ENCODE results near the gene SPATA9.
"Not testable (repeated sequence)": the region's sequence is repeated elsewhere in the genome, so short reads cannot be mapped to it uniquely, and the experiment has no call there.

Gene SPATA9

GRCh38 chr5:95646226-95646568, 36.6 kb downstream of the SPATA9 start:
- DNase-seq (ENCODE audit: low read depth in 2 of 2): not testable (repeated sequence)

DNA sequence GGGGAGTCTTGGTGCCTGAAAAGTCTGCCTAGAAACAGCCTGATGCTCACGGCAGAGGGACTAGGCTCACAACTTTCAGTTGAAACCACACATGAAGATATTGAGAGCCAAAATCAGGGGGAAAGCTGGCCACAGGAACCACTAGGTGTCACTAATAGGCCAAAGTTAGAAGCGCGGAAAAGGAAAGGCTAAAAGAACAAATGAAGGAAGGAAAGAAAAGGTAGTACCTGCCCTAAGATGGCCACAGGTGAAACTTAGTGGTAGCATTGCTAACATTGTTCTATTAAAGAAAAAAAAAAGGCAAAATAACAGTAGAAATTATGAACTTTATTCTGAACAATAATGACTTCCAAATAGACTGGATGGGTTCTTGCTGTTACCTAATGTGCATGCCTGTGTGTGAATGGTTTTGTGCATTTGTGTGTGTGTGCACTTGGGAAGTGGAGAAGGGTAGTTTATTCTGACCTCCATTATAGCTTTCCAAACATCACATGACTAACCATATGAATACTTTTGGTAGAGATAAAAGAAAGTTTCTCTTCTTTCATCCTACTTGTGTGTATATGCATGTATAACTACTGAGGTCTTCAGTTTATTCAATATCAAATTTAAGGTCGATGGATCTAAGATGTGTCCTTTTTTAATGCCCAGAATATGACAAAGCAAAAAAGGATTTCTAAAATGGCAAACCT, 38.3 kb downstream of the SPATA9 start:
- DNase-seq (ENCODE audit: low read depth in 2 of 2): no peak

GRCh38 chr5:95643152-95643551, 39.6 kb downstream of the SPATA9 start:
- no peak for DNase-seq (ENCODE audit: low read depth in 2 of 2)

DNA sequence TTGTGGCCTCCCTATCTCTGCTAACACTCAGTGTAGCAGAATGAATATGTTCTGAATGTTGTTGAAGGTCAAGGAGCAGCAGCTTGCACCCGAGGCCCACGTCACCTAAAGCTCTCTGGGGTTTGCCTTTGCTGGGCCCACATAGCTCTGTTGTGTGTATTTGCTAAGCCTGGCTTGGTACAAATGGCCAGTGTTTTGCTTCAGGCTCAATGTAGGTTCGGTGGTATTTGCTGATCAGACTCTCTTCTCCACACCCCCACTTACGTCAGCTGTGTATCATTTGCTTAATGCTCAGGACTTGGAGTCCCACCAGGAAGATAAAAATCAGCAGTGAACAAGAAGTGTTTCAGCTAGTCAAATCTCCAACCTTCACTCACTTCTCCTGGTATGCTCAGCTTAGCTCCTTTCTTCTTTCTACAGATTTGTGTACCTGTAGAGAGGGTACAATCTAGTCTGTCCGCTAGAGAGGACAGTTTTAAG, 41.0 kb downstream of the SPATA9 start:
- DNase-seq (ENCODE audit: low read depth in 2 of 2): no peak

DNA sequence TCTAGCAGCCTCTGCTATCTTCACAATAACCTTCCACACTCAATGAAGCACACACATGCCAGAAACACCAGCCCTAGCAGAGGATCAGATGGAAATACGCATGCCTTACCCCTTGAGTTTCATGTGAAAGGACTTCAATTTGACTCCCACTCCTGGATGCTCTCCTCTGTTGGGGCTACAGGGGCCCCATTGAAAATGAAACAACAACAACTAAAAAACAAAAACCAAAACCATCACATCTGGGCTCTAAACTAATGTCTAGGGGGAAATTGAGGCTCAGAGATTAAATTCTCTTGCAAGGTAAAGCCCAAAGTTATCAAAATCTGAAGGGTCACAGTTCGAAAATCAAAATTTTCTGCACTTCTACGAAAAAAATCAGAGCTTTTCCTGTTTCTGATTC, 44.2 kb downstream of the SPATA9 start:
- no peak for DNase-seq (ENCODE audit: low read depth in 2 of 2)

- no peak for DNase-seq (ENCODE audit: low read depth in 2 of 2)
These were observed 48.7 kb downstream of the SPATA9 start for GRCh38 chr5:95634081-95634480.

- no peak for DNase-seq (ENCODE audit: low read depth in 2 of 2)
These were observed 49.1 kb downstream of the SPATA9 start for GRCh38 chr5:95633671-95634070.

- DNase-seq (ENCODE audit: low read depth in 2 of 2): not testable (repeated sequence)
These were observed 49.8 kb downstream of the SPATA9 start for GRCh38 chr5:95632942-95633341.

DNA sequence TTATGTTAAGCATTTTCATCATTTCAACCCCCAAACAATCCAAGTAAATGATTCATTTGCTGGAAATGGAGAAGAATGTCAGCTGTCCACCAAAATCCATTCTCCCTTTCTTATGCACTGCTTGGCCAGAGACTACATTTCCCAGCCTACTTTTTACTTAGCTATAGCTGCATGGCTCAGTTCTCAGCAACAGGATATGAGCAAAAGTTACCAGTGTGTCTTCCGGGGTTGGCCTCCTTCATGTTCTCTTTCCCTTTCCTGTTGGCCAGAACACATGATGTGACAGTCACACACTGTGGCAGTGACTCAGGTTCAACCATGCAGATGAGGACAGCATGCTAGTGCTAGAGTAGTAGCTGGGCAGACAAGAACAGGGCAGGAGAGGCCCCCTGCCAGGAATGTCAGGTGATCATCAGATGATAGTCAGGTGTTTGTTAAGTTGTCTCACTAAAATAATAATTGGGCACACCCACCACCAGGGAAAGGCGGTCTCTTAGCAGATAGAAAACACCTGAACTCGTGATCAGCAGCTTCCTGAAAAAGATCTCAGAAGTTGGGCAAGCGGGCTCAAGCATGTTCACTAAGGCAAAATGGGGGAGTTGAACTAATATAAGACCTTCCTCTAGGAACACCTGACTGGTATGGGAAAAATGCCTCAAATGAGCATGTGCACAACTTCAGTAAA, 50.7 kb downstream of the SPATA9 start:
- peak in 1 of 2 donors; percentile 28 for DNase-seq (ENCODE audit: low read depth in 2 of 2)

DNA sequence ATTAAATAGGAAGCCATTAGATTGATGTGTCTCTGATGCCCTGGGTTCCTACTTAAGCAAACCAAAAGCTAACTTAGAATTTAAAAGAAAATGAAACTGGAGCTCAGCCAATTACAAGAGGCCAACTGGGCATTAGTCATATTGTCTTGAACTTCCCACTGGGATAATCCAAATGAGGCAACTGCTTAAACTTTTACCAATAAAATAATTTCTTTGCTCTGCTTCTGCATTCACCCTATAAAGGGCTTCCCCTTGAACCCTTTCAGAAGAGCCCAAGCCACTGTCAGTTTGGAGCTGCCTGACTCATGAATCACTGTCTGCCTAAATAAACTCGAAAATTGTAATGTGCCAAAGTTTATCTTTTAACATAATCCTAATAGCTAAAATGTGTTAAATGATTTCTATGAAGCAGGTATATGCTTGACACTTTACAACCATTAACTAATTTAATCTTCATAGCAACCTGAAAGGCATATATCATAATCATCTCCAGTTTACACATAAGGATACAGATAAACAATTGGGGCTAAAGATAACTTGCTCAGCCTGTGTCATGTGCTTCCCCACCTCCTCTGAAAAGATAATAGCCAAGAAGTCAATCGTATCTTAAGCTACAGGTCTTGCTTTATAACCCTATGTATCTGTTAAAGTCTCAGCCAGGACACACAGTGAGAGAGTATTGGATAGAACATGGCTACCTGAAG, 51.4 kb downstream of the SPATA9 start:
- DNase-seq (ENCODE audit: low read depth in 2 of 2): no peak

GRCh38 chr5:95630394-95630917, 52.3 kb downstream of the SPATA9 start:
- DNase-seq (ENCODE audit: low read depth in 2 of 2): no peak

DNA sequence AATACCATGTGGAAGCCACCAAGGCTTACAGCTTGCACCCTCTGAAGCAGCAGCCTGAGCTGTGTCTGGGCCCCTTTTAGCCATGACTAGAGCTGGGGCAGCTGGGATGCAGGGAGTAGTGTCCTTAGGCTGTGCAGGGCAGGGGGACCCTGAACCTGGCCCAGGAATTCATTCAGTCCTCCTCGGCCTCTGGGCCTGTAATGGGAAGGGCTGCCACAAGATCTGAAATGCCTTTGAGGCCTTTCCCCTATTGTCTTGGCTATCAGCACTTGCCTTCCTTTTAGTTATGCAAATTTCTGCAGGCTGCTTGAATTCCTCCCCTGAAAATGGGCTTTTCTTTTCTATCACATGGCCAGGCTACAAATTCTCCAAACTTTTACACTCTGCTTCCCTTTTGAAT, 53.9 kb downstream of the SPATA9 start:
- DNase-seq (ENCODE audit: low read depth in 2 of 2): no peak

DNA sequence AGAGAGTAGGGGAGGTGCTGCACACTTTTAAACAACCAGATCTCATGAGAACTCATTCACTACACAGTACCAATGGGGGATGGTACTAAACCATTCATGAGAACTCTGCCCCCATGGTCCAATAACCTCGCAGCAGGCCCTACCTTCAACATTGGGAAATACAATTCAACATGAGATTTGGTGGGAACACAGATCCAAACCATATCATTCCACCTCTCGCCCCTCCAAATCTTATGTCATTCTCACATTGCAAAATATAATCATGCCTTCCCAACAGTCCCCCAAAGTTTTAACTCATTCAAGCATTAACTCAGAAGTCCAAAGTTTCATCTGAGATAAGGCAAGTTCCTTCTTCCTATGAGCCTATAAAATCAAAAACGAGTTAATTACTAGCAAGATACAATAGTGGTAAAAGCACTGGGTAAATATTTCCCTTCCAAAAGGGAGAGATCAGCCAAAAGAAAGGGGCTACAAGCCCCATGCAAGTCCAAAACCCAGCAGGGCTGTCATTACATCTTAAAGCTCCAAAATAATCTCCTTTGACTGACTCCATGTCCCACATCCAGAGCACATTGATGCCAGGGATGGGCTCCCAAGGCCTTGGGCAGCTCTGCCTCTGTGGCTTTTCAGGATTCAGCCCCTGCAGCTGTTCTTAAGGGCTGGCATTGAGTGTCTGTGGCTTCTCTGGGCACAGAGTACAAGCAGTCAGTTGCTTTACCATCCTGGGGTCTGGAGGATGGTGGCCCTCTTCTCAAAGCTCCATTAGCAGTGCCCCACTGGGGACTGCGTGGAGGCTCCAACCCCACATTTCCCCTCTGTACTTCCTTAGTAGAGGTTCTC, 54.6 kb downstream of the SPATA9 start:
- DNase-seq (ENCODE audit: low read depth in 2 of 2): no peak

DNA sequence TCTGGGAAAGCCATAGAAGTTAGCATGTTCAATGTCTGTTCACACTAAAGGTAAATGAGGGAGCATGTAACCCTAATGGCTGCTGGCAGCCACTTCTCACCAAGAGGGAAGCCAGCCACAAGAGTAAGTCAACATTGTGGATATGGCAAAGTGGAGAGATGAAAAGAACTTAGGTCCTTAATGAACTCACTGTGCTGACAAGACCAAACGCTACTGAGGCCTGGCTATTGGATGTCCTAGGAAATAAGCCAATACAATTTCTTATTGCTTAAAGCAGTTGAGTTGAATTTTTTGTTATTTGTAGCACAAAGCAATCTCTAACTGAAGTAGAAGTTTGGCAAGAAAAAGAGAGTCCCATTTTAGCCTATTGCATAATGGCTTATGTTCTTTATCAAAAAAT, 56.1 kb downstream of the SPATA9 start:
- DNase-seq (ENCODE audit: low read depth in 2 of 2): no peak

- no peak for DNase-seq (ENCODE audit: low read depth in 2 of 2)
These were observed 58.4 kb downstream of the SPATA9 start for GRCh38 chr5:95624368-95624767.

DNA sequence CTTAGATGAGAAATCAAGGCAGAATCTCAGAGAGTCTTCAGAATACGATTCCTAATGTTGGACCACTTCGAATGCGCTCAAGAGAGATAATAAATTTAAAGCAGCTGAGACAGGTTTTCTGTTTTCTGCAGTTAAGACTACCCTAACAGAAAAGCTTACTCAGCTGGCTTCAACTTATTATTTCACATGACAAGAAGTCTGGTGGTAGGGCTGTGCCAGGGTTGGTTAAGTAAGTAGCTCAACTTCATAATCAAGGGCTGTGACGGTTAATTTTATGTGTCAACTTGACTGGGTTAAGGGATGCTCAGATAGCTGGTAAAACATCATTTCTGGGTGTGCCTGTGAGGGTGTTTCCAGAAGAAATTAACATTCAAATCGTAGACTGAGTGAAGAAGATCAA, 59.1 kb downstream of the SPATA9 start:
- DNase-seq (ENCODE audit: low read depth in 2 of 2): no peak

- no peak for DNase-seq (ENCODE audit: low read depth in 2 of 2)
These were observed 60.8 kb downstream of the SPATA9 start for GRCh38 chr5:95621839-95622629.

GRCh38 chr5:95620870-95621838, 61.6 kb downstream of the SPATA9 start:
- DNase-seq (ENCODE audit: low read depth in 2 of 2): no peak

DNA sequence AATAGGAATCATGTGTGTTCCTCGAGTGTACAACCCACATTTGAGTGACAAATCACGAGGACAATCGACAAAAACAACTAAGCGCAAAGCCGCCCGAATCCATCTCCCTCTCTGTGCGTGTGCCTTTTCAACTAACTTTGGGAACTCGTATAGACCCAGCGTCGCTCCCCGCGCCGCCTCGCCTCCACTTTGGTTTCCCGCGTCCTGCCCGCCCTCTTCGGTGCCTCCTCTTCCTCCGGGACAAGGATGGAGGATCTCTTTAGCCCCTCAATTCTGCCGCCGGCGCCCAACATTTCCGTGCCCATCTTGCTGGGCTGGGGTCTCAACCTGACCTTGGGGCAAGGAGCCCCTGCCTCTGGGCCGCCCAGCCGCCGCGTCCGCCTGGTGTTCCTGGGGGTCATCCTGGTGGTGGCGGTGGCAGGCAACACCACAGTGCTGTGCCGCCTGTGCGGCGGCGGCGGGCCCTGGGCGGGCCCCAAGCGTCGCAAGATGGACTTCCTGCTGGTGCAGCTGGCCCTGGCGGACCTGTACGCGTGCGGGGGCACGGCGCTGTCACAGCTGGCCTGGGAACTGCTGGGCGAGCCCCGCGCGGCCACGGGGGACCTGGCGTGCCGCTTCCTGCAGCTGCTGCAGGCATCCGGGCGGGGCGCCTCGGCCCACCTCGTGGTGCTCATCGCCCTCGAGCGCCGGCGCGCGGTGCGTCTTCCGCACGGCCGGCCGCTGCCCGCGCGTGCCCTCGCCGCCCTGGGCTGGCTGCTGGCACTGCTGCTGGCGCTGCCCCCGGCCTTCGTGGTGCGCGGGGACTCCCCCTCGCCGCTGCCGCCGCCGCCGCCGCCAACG, 62.5 kb downstream of the SPATA9 start, which contains the start of gene GPR150:
GPR150 (plus strand) TSS at position 58 of the 840 bp plus-strand sequence; CDS start at position 247, 189 bp downstream.
- no peak for DNase-seq (ENCODE audit: low read depth in 2 of 2)

All from stimulated activated CD4-positive, alpha-beta T cell treated with anti-CD3 and anti-CD28 coated beads, Interleukin-1b, Interleukin-23, amount 100 ng/mL, for 1 hour (primary cell).